PC-3 (cell line): ENCODE results near the gene POLR3E. TPM values are rescaled to one million over a fixed set of nuclear protein-coding genes. Genes with fewer than 3 reads are reported as not detected.

Experiments
- ATAC-seq: fragments of 200-7000 bp; cut with Tn5 transposase; 2 replicates; pipeline ENCODE4 v1.9.1; 2020; ENCODE audit warnings: mild to moderate bottlenecking, moderate library complexity
- BruUV-seq: library from RNA; stranded (reverse); fragments of 400-500 nt; replicated peaks from 2 replicates; lab custom pipeline; 2021; lab: Mats Ljungman, UMichigan
- CTCF ChIA-PET: fragments of 300-600 bp; sonication (Branson Sonifier 250); formaldehyde crosslinking; loops from one replicate; lab custom pipeline; 2022; ENCODE audit warnings: antibody characterized with exemption; lab: Charles Lee
- POLR2A ChIA-PET: fragments of 300-600 bp; sonication (Branson Sonifier 250); formaldehyde crosslinking; loops from one replicate; lab custom pipeline; 2022; ENCODE audit warnings: antibody characterized with exemption; ENCODE audit not compliant: unreplicated experiment; lab: Charles Lee
- DNase-seq: peaks from one replicate; pipeline ENCODE4 v3.0.0-alpha.2; 2015
- H2AFZ ChIP-seq: fragments of 300-600 bp; sonication (generic); 2 replicates; pipeline ENCODE4 v1.6.0; 2016; ENCODE audit warnings: antibody characterized with exemption, low read length
- H3F3A ChIP-seq: fragments of 300-600 bp; sonication (generic); one replicate; pipeline ENCODE4 v1.6.0; 2017; ENCODE audit warnings: antibody characterized with exemption, low read length, control low read depth, mild to moderate bottlenecking; ENCODE audit not compliant: unreplicated experiment
- H3K27ac ChIP-seq: fragments of 300-600 bp; sonication (generic); 2 replicates; pipeline ENCODE4 v1.5.1; 2016; ENCODE audit warnings: mild to moderate bottlenecking, low read length
- H3K27me3 ChIP-seq: fragments of 300-600 bp; sonication (generic); 2 replicates; pipeline ENCODE4 v1.6.1; 2016; ENCODE audit warnings: low read length, mixed read lengths
- H3K36me3 ChIP-seq: fragments of 300-600 bp; sonication (generic); 2 replicates; pipeline ENCODE4 v1.6.1; 2016; ENCODE audit warnings: low read depth, mixed run types, low read length, mixed read lengths
- H3K4me1 ChIP-seq: fragments of 300-600 bp; sonication (generic); 2 replicates; pipeline ENCODE4 v1.5.1; 2016; ENCODE audit warnings: low read length; ENCODE audit not compliant: insufficient read depth
- H3K4me2 ChIP-seq: fragments of 300-600 bp; sonication (generic); 2 replicates; pipeline ENCODE4 v1.6.0; 2016; ENCODE audit warnings: low read length
- H3K4me3 ChIP-seq: fragments of 300-600 bp; sonication (generic); 2 replicates; pipeline ENCODE4 v1.5.1; 2016; ENCODE audit warnings: mild to moderate bottlenecking, low read length, mixed read lengths
- H3K79me2 ChIP-seq: fragments of 300-600 bp; sonication (generic); 2 replicates; pipeline ENCODE4 v1.6.1; 2017; ENCODE audit warnings: low read length, mixed read lengths
- H3K9ac ChIP-seq: fragments of 300-600 bp; sonication (generic); 2 replicates; pipeline ENCODE4 v1.6.0; 2016; ENCODE audit warnings: mild to moderate bottlenecking, low read length
- H3K9me2 ChIP-seq: fragments of 300-600 bp; sonication (generic); replicated peaks from 2 replicates; pipeline ENCODE4 v1.6.1; 2016; ENCODE audit warnings: mixed run types, low read length, mixed read lengths
- H3K9me3 ChIP-seq: fragments of 300-600 bp; sonication (generic); 2 replicates; pipeline ENCODE4 v1.6.1; 2016; ENCODE audit warnings: low read length, mixed read lengths
- H4K20me1 ChIP-seq: fragments of 300-600 bp; sonication (generic); 2 replicates; pipeline ENCODE4 v1.6.1; 2016; ENCODE audit warnings: low read length, mixed read lengths
- EZH2 ChIP-seq: fragments of 300-600 bp; sonication (generic); IDR thresholded peaks from one replicate; pipeline ENCODE4 v1.6.1; 2017; ENCODE audit warnings: antibody characterized with exemption, mild to moderate bottlenecking, low read length; ENCODE audit not compliant: unreplicated experiment
- EZH2phosphoT487 ChIP-seq: fragments of 300-600 bp; sonication (generic); IDR thresholded peaks from 2 replicates; pipeline ENCODE4 v1.6.1; 2018; ENCODE audit warnings: mild to moderate bottlenecking, antibody characterized with exemption, low read length, borderline replicate concordance
- intact Hi-C: fragments of 100-400 bp; cut with micrococcal nuclease; formaldehyde crosslinking; loops from 2 replicates; pipeline ENCODE4 v1.9.0; 2023
- total RNA-seq: library from RNA; depleted of rRNA; stranded (reverse); fragments of >200 nt; gene quantifications from 2 replicates; pipeline ENCODE4 v1.2.3, GENCODE V29; 2014
- TF ChIP-seq, protein P1 (sequence below): fragments of 300-600 bp; sonication (generic); conservative IDR thresholded peaks from 2 replicates; pipeline ENCODE4 v1.5.1; 2017; ENCODE audit warnings: antibody characterized with exemption, low read depth, mild to moderate bottlenecking, low read length

The POLR3E gene
- total RNA-seq, 1 experiment from 2014 or later: 48.8 TPM

DNA sequence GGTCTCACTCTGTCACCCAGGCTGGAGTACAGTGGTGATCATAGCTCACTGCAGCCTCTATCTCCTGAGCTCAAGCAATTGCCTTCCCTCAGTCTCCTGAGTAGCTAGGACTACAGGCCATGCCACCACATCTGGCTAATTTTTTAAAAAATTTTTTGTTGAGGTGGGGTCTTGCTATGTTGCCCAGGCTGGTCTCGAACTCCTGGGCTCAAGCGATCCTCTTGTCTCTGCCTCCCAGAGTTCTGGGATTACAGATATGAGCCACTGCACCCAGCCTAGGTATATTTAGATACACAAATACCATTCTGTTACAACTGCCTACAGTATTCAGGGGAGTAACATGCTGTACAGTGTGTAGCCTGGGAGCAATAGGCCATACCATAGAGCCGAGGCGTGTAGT, 14.3 kb downstream of the POLR3E start:
- no peak overlapping the region for H2AFZ ChIP-seq
- ChIA-PET CTCF (no interaction called here), POLR2A (no interaction called here)
- H3K79me2 ChIP-seq: no peaks in the 10 kb centered on the region
- H3K9me2 ChIP-seq: no peaks in the 10 kb centered on the region
- no peaks in the 10 kb centered on the region for H3K9me3 ChIP-seq
- H3K36me3 ChIP-seq: peaks cover 15% of the 10 kb centered on the region
- DNase-seq (no peak), ATAC-seq (no peak)
- no peak overlapping the region for H3K27ac ChIP-seq
- no peaks in the 10 kb centered on the region for H3K4me1 ChIP-seq
- TF ChIP-seq EZH2 (no peak), EZH2phosphoT487 (no peak)
- TF ChIP-seq, protein P1, sequence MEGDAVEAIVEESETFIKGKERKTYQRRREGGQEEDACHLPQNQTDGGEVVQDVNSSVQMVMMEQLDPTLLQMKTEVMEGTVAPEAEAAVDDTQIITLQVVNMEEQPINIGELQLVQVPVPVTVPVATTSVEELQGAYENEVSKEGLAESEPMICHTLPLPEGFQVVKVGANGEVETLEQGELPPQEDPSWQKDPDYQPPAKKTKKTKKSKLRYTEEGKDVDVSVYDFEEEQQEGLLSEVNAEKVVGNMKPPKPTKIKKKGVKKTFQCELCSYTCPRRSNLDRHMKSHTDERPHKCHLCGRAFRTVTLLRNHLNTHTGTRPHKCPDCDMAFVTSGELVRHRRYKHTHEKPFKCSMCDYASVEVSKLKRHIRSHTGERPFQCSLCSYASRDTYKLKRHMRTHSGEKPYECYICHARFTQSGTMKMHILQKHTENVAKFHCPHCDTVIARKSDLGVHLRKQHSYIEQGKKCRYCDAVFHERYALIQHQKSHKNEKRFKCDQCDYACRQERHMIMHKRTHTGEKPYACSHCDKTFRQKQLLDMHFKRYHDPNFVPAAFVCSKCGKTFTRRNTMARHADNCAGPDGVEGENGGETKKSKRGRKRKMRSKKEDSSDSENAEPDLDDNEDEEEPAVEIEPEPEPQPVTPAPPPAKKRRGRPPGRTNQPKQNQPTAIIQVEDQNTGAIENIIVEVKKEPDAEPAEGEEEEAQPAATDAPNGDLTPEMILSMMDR: no peak
- no TSS peak for BruUV-seq
- no peak overlapping the region for H3K4me3 ChIP-seq
- intact Hi-C loops: no loop called here
- H3F3A ChIP-seq: no peaks in the 10 kb centered on the region
- no peak overlapping the region for H3K9ac ChIP-seq
- H4K20me1 ChIP-seq: no peaks in the 10 kb centered on the region
- no peaks in the 10 kb centered on the region for H3K27me3 ChIP-seq
- no peak overlapping the region for H3K4me2 ChIP-seq

GRCh38 chr16:22312897-22313781, 15.9 kb downstream of the POLR3E start:
- H3K79me2 ChIP-seq: no peaks in the 10 kb centered on the region
- no peak overlapping the region for H2AFZ ChIP-seq
- H3K4me3 ChIP-seq: no peak overlapping the region
- ChIA-PET CTCF (no interaction called here), POLR2A (no interaction called here)
- no peak overlapping the region for H3K4me2 ChIP-seq
- H3F3A ChIP-seq: no peaks in the 10 kb centered on the region
- intact Hi-C loops: no loop called here
- TF ChIP-seq EZH2phosphoT487 (no peak), EZH2 (no peak)
- TF ChIP-seq, protein P1: no peak
- H4K20me1 ChIP-seq: no peaks in the 10 kb centered on the region
- H3K9me3 ChIP-seq: no peaks in the 10 kb centered on the region
- DNase-seq (no peak), ATAC-seq (no peak)
- H3K36me3 ChIP-seq: peaks cover 15% of the 10 kb centered on the region
- no peak overlapping the region for H3K27ac ChIP-seq
- H3K27me3 ChIP-seq: no peaks in the 10 kb centered on the region
- no TSS peak for BruUV-seq
- H3K9ac ChIP-seq: no peak overlapping the region
- H3K9me2 ChIP-seq: no peaks in the 10 kb centered on the region
- no peaks in the 10 kb centered on the region for H3K4me1 ChIP-seq

GRCh38 chr16:22313876-22314470, 16.8 kb downstream of the POLR3E start:
- Histone ChIP-seq H3K9ac (no peak overlapping the region), H2AFZ (no peak overlapping the region), H3K79me2 (no peaks in the 10 kb centered on the region), H3F3A (no peaks in the 10 kb centered on the region), H3K4me2 (no peak overlapping the region), H3K9me3 (no peaks in the 10 kb centered on the region), H3K36me3 (peaks cover 18% of the 10 kb centered on the region), H4K20me1 (no peaks in the 10 kb centered on the region), H3K4me3 (no peak overlapping the region), H3K9me2 (no peaks in the 10 kb centered on the region), H3K27ac (no peak overlapping the region), H3K4me1 (no peaks in the 10 kb centered on the region), H3K27me3 (no peaks in the 10 kb centered on the region)
- DNase-seq (no peak), ATAC-seq (no peak)
- no peak for TF ChIP-seq EZH2
- TF ChIP-seq, protein P1: no peak
- no peak for TF ChIP-seq EZH2phosphoT487
- no TSS peak for BruUV-seq
- CTCF ChIA-PET: no interaction called here
- POLR2A ChIA-PET: no interaction called here
- intact Hi-C loops: no loop called here
